Neutrophil (primary cell): ENCODE results near the gene CCDC127.

Experiments used
- H3K27ac ChIP-seq: fragments of 200-600 bp; sonication (generic); 2 replicates; pipeline ENCODE4 v1.5.1; 2016; ENCODE audit warnings: mild to moderate bottlenecking, moderate library complexity
- H3K27me3 ChIP-seq: fragments of 200-600 bp; sonication (generic); 2 replicates; pipeline ENCODE4 v1.6.0; 2016; ENCODE audit warnings: mild to moderate bottlenecking
- H3K36me3 ChIP-seq: fragments of 200-600 bp; sonication (generic); 2 replicates; pipeline ENCODE4 v1.5.1; 2017
- H3K4me1 ChIP-seq, 2 experiments: fragments of 200-600 bp in 1 of 2; sonication (generic) in 1 of 2; 1 replicate in 1 of 2; 2 replicates in 1 of 2; pipeline versions ENCODE4 v1.5.1 to v1.6.1; 2013 to 2016; ENCODE audit warnings: low read depth in 1 of 2, low read length in 1 of 2, mild to moderate bottlenecking in 1 of 2, moderate library complexity in 1 of 2; ENCODE audit not compliant: control insufficient read depth in 1 of 2, insufficient read depth in 1 of 2
- H3K4me3 ChIP-seq, 2 experiments: fragments of 200-600 bp in 1 of 2; sonication (generic) in 1 of 2; 1 replicate in 1 of 2; 2 replicates in 1 of 2; pipeline ENCODE4 v1.5.1; 2013 to 2016; ENCODE audit warnings: low read depth in 1 of 2, low read length in 1 of 2, mild to moderate bottlenecking in 1 of 2, moderate library complexity in 1 of 2
- H3K9me3 ChIP-seq: fragments of 200-600 bp; sonication (generic); 2 replicates; pipeline ENCODE4 v1.5.1; 2016
- CTCF ChIP-seq: fragments of 200-600 bp; sonication (generic); IDR thresholded peaks from 2 replicates; pipeline ENCODE4 v1.5.1; 2016; ENCODE audit warnings: antibody characterized with exemption

Gene CCDC127

GRCh38 chr5:196350-196749 lies 21.6 kb downstream of the CCDC127 start:
- H3K27me3 ChIP-seq: peaks cover 20% of the 10 kb centered on the region

GRCh38 chr5:195401-196160 lies 22.4 kb downstream of the CCDC127 start:
- Histone ChIP-seq H3K9me3 (no peaks in the 10 kb centered on the region), H3K27me3 (peaks cover 28% of the 10 kb centered on the region), H3K36me3 (no peaks in the 10 kb centered on the region), H3K4me3 (no peak overlapping the region), H3K27ac (no peak overlapping the region), H3K4me1 (no peaks in the 10 kb centered on the region)
- no peak for TF ChIP-seq CTCF

More at GRCh38 chr5:196350-196749, 21.6 kb downstream of the CCDC127 start:
- Histone ChIP-seq H3K36me3 (no peaks in the 10 kb centered on the region), H3K9me3 (no peaks in the 10 kb centered on the region), H3K4me1 (no peaks in the 10 kb centered on the region), H3K27ac (no peak overlapping the region), H3K4me3 (no peak overlapping the region)
- no peak for TF ChIP-seq CTCF

- H3K27me3 ChIP-seq: peaks cover 37% of the 10 kb centered on the region
- no peak overlapping the region for H3K27ac ChIP-seq
- no peak for TF ChIP-seq CTCF
- H3K4me3 ChIP-seq: no peak overlapping the region
- H3K4me1 ChIP-seq: no peaks in the 10 kb centered on the region
- H3K9me3 ChIP-seq: no peaks in the 10 kb centered on the region
- H3K36me3 ChIP-seq: no peaks in the 10 kb centered on the region
Measured at GRCh38 chr5:194603-195209, 23.2 kb downstream of the CCDC127 start.

- no peak overlapping the region for H3K27ac ChIP-seq
- H3K4me1 ChIP-seq: no peaks in the 10 kb centered on the region
- no peak for TF ChIP-seq CTCF
- no peaks in the 10 kb centered on the region for H3K9me3 ChIP-seq
- H3K4me3 ChIP-seq: no peak overlapping the region
- no peaks in the 10 kb centered on the region for H3K36me3 ChIP-seq
- peaks cover 41% of the 10 kb centered on the region for H3K27me3 ChIP-seq
Measured at GRCh38 chr5:194102-194501, 23.9 kb downstream of the CCDC127 start.

- peaks cover 0 to 6% of the 10 kb centered on the region in 2 experiments for H3K4me1 ChIP-seq
- no peak for TF ChIP-seq CTCF
- H3K27ac ChIP-seq: no peak overlapping the region
- no peaks in the 10 kb centered on the region for H3K36me3 ChIP-seq
- no peak overlapping the region for H3K4me3 ChIP-seq
- no peaks in the 10 kb centered on the region for H3K9me3 ChIP-seq
- peaks cover 50% of the 10 kb centered on the region for H3K27me3 ChIP-seq
Measured at GRCh38 chr5:192970-193831, 24.8 kb downstream of the CCDC127 start.
